ENCODE results near the gene ASB3.

The ASB3 gene

GRCh38 chr2:53820048-53820447 is 33.3 kb upstream of the ASB3 start (continued):
- TF ChIP-seq ZNF488 (tag by site-specific recombination; IDR thresholded peaks at IDR 0.05) (no peak), ZNF10 (tag by site-specific recombination; IDR thresholded peaks at IDR 0.05) (no peak), ZNF626 (tag by site-specific recombination; IDR thresholded peaks at IDR 0.05) (no peak)

- H3K4me3 ChIP-seq (ENCODE audit: low read depth, low read length) = no peak overlapping the region
- no peak for TF ChIP-seq ZNF37A (tag by site-specific recombination; IDR thresholded peaks at IDR 0.05)
- TF ChIP-seq SCRT1 (tag by site-specific recombination; IDR thresholded peaks at IDR 0.05; ENCODE audit: borderline replicate concordance) = no peak
- no peak for TF ChIP-seq ZNF530 (tag by site-specific recombination; IDR thresholded peaks at IDR 0.05; ENCODE audit: low read depth)
- TF ChIP-seq TCF7L2 (IDR thresholded peaks at IDR 0.05; ENCODE audit: borderline replicate concordance, low read depth, low read length) = no peak
- TF ChIP-seq MEIS1 (CRISPR knock-in tag; IDR thresholded peaks at IDR 0.05; ENCODE audit: borderline replicate concordance) = no peak
- TF ChIP-seq ZSCAN30 (tag by site-specific recombination; IDR thresholded peaks at IDR 0.05) = no peak
- no peak for TF ChIP-seq ZFP37 (tag by site-specific recombination; IDR thresholded peaks at IDR 0.05)
- no peak for TF ChIP-seq ZNF48 (tag by site-specific recombination; IDR thresholded peaks at IDR 0.05)
- TF ChIP-seq ZNF548 (tag by site-specific recombination; IDR thresholded peaks at IDR 0.05) = no peak
- no peak for TF ChIP-seq ZNF629 (tag by site-specific recombination; IDR thresholded peaks at IDR 0.05)
- POLR2A ChIA-PET = no interaction called here
- CTCF ChIA-PET = interaction anchor here (1.0 kb wide), 1 partner anchor 52 kb away, joined by 3 read pairs; the partner anchor contains the start of gene CHAC2
- peaks cover 31 to 45% of the 10 kb centered on the region in 2 experiments for H3K36me3 ChIP-seq (ENCODE audit: control insufficient read depth in 2 of 2, insufficient read depth in 1 of 2, low read length in 2 of 2)
- H3K27ac ChIP-seq (ENCODE audit: extremely low read depth, low read depth, low read length) = no peak overlapping the region
- no peaks in the 10 kb centered on the region for H3K9me3 ChIP-seq (ENCODE audit: control insufficient read depth, insufficient read depth, low read depth, low read length)
- no peaks in the 10 kb centered on the region for H3K4me1 ChIP-seq (ENCODE audit: control insufficient read depth, insufficient read depth, low read length)
Measured at GRCh38 chr2:53819634-53820033, 32.9 kb upstream of the ASB3 start.

GRCh38 chr2:53818854-53819435 is 32.2 kb upstream of the ASB3 start:
- TF ChIP-seq ZNF585B (tag by site-specific recombination; IDR thresholded peaks at IDR 0.05) (no peak), ZNF626 (tag by site-specific recombination; IDR thresholded peaks at IDR 0.05) (no peak), MZF1 (tag by site-specific recombination; IDR thresholded peaks at IDR 0.05; ENCODE audit: borderline replicate concordance) (no peak), PRDM1 (tag by site-specific recombination; IDR thresholded peaks at IDR 0.05) (no peak), ZNF791 (tag by site-specific recombination; IDR thresholded peaks at IDR 0.05) (no peak), ZNF792 (tag by site-specific recombination; IDR thresholded peaks at IDR 0.05) (no peak), ZNF175 (tag by site-specific recombination; IDR thresholded peaks at IDR 0.05) (no peak), ZNF623 (tag by site-specific recombination; IDR thresholded peaks at IDR 0.05) (no peak), INSM2 (tag by site-specific recombination; IDR thresholded peaks at IDR 0.05) (no peak), ZBTB7A (tag by site-specific recombination; IDR thresholded peaks at IDR 0.05; ENCODE audit: low read depth) (no peak), ZNF24 (tag by site-specific recombination; IDR thresholded peaks at IDR 0.05) (no peak)
- H3K4me1 ChIP-seq (ENCODE audit: control insufficient read depth, insufficient read depth, low read length) = no peaks in the 10 kb centered on the region
- POLR2A ChIA-PET = no interaction called here
- H3K27ac ChIP-seq (ENCODE audit: extremely low read depth, low read depth, low read length) = no peak overlapping the region
- peaks cover 32 to 50% of the 10 kb centered on the region in 2 experiments for H3K36me3 ChIP-seq (ENCODE audit: control insufficient read depth in 2 of 2, insufficient read depth in 1 of 2, low read length in 2 of 2)
- no peaks in the 10 kb centered on the region for H3K9me3 ChIP-seq (ENCODE audit: control insufficient read depth, insufficient read depth, low read depth, low read length)
- no peak overlapping the region for H3K4me3 ChIP-seq (ENCODE audit: low read depth, low read length)
- CTCF ChIA-PET = interaction anchor here (0.5 to 1.0 kb wide), 2 partner anchors 49 to 52 kb away, joined by 3 read pairs; partner anchors contain the start of gene CHAC2

All from HEK293 (cell line).